IMR-90 (cell line): ENCODE measurements around the gene ST8SIA4.

Experiments used
- CEBPB ChIP-seq: IDR thresholded peaks from 2 replicates; pipeline ENCODE4 v1.6.1; 2012; ENCODE audit warnings: low read depth, low read length, improper control_type of control experiment
- CHD1 ChIP-seq: IDR thresholded peaks from 2 replicates; pipeline ENCODE4 v1.6.1; 2012; ENCODE audit warnings: low read depth, low read length, improper control_type of control experiment
- MAZ ChIP-seq: IDR thresholded peaks from 2 replicates; pipeline ENCODE4 v1.6.1; 2012; ENCODE audit warnings: low read depth, mild to moderate bottlenecking, low read length, improper control_type of control experiment, moderate library complexity, borderline replicate concordance
- POLR2A ChIP-seq: IDR thresholded peaks from 2 replicates; pipeline ENCODE4 v1.6.1; 2012; ENCODE audit warnings: mild to moderate bottlenecking, low read depth, low read length
- RAD21 ChIP-seq: IDR thresholded peaks from 2 replicates; pipeline ENCODE4 v1.6.1; 2012; ENCODE audit warnings: low read length, improper control_type of control experiment
- SMC3 ChIP-seq: fragments of 150-350 bp; IDR thresholded peaks from 2 replicates; pipeline ENCODE4 v1.6.1; 2016; ENCODE audit warnings: low read depth, mild to moderate bottlenecking, antibody characterized with exemption, low read length, moderate library complexity
- TF ChIP-seq, protein P1 (sequence below): conservative IDR thresholded peaks from 2 replicates; pipeline ENCODE4 v1.5.1; 2012; ENCODE audit warnings: mild to moderate bottlenecking, low read depth, low read length, improper control_type of control experiment
- TF ChIP-seq, protein P2 (sequence below): fragments of 150-350 bp; IDR thresholded peaks from 2 replicates; pipeline ENCODE4 v1.6.1; 2017; ENCODE audit warnings: mild to moderate bottlenecking, antibody characterized with exemption, low read length, low read depth

- TF ChIP-seq, protein P1, sequence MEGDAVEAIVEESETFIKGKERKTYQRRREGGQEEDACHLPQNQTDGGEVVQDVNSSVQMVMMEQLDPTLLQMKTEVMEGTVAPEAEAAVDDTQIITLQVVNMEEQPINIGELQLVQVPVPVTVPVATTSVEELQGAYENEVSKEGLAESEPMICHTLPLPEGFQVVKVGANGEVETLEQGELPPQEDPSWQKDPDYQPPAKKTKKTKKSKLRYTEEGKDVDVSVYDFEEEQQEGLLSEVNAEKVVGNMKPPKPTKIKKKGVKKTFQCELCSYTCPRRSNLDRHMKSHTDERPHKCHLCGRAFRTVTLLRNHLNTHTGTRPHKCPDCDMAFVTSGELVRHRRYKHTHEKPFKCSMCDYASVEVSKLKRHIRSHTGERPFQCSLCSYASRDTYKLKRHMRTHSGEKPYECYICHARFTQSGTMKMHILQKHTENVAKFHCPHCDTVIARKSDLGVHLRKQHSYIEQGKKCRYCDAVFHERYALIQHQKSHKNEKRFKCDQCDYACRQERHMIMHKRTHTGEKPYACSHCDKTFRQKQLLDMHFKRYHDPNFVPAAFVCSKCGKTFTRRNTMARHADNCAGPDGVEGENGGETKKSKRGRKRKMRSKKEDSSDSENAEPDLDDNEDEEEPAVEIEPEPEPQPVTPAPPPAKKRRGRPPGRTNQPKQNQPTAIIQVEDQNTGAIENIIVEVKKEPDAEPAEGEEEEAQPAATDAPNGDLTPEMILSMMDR: no peak
- TF ChIP-seq POLR2A (no peak), RAD21 (no peak), SMC3 (no peak), MAZ (no peak), CHD1 (no peak), CEBPB (no peak)
- TF ChIP-seq, protein P2, sequence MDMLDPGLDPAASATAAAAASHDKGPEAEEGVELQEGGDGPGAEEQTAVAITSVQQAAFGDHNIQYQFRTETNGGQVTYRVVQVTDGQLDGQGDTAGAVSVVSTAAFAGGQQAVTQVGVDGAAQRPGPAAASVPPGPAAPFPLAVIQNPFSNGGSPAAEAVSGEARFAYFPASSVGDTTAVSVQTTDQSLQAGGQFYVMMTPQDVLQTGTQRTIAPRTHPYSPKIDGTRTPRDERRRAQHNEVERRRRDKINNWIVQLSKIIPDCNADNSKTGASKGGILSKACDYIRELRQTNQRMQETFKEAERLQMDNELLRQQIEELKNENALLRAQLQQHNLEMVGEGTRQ: no peak
These were observed 112.1 kb downstream of the ST8SIA4 start for GRCh38 chr5:100790951-100791350.
